AG09319 (cell line): Measurements from ENCODE around the gene SIRT5.

ENCODE experiments used
- DNase-seq: peaks from one replicate; pipeline ENCODE4 v3.0.0-alpha.2; 2010; ENCODE audit warnings: low read depth; ENCODE audit errors: extremely low read depth
- TF ChIP-seq, protein P1 (sequence below): IDR thresholded peaks from 2 replicates; pipeline ENCODE4 v1.5.1; 2011; ENCODE audit warnings: low read depth, mild to moderate bottlenecking, inconsistent platforms, low read length, moderate library complexity

The SIRT5 gene

DNA sequence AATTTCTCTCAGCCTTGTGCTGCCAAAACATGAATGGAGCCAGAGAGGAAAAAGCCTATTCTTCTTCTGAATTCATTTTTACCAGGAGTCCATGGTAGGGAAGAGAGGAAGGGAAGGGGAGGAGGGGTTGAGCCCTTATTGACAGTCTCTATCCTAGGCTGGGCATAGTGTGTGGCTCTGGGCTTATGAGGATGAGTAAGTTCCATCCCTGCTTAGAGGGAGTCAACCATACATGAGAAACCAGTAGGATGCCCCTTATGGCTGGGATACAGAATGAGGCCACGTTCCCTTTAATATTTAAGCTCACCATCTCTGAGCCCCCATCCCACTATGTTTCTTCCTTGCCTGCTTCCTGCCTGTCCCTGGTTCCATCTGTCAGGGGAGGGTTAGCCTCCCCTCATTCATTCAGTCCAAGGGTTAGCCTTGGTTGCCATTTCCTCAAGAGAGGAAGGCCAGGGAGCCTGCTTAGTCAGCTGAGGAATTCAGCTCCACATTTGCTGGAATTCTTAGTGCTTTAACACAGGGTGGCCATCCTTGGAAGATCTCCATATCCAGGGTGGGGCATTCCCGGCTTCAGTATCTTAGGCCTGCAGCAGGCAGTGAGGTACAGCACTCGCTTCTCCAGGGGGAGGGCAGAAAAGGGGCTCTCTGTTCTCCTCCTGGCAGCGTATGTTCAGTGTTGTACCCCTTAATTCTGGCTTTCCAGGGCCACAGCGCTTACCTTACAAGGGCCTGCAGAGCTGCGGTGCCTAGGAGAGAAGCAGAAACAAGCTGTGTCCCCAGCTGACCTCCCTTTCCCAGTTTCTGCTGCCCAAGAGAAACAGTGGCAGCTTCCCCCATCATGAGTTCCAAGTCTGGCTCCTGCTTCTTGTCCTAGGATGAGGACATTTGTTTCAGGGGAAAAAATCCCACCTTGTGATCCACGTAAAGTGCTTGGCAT lies 12.5 kb downstream of the SIRT5 start:
- TF ChIP-seq, protein P1, sequence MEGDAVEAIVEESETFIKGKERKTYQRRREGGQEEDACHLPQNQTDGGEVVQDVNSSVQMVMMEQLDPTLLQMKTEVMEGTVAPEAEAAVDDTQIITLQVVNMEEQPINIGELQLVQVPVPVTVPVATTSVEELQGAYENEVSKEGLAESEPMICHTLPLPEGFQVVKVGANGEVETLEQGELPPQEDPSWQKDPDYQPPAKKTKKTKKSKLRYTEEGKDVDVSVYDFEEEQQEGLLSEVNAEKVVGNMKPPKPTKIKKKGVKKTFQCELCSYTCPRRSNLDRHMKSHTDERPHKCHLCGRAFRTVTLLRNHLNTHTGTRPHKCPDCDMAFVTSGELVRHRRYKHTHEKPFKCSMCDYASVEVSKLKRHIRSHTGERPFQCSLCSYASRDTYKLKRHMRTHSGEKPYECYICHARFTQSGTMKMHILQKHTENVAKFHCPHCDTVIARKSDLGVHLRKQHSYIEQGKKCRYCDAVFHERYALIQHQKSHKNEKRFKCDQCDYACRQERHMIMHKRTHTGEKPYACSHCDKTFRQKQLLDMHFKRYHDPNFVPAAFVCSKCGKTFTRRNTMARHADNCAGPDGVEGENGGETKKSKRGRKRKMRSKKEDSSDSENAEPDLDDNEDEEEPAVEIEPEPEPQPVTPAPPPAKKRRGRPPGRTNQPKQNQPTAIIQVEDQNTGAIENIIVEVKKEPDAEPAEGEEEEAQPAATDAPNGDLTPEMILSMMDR = no peak
- DNase-seq = no peak

- TF ChIP-seq, protein P1 = no peak
- no peak for DNase-seq
Measured at GRCh38 chr6:13589801-13590200, 15.4 kb downstream of the SIRT5 start.

DNA sequence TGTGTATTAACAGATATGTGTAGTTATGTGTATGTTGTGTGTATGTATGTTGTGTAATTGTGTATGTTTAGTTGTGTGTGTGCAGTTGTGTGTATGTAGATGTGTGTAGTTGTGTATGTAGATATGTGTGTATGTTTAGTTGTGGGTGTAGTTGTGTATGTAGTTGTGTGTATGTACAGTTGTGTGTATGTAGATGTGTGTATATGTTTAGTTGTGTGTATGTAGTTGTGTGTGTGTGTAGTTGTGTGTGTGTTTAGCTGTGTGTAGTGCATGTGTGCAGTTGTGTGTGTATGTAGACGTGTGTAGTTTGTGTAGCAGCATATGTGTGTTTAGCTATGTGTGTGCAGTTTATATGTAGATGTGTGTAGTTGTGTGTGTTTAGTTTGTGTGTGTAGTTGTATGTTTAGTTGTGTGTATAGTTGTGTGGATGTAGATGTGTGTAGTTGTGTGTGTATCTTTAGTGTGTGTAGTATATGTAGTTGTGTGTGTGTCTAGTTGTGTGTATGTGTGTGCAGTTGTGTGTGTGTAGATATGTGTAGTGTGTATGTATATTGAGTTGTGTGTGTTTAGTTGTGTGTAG lies 16.3 kb downstream of the SIRT5 start:
- no peak for DNase-seq
- TF ChIP-seq, protein P1 = no peak

DNA sequence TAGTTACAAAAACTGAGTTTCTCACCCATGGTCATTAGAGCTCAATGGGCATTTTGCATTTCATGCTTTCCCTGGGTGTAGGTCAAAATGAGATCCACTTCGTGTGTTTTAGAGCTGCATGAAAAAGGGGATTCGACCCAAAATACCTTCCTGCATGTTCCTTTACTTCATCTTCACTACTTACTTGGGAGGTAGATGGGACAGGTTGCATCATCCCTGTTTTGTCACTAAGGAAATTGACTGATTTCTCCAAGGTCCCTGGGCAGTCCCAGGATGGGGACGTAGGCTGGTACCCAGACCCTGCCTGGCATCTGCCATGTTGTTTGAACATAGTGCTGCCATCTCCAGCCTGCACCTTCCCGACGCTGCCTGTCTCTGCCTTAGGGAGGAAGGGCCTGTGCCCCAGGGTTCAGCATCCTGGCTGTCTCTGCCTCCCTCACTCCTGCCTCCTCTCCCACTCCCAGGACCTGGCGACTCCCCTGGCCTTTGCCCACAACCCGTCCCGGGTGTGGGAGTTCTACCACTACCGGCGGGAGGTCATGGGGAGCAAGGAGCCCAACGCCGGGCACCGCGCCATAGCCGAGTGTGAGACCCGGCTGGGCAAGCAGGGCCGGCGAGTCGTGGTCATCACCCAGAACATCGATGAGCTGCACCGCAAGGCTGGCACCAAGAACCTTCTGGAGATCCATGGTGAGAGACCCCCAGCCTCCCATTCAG lies 17.0 kb downstream of the SIRT5 start:
- TF ChIP-seq, protein P1 = no peak
- no peak for DNase-seq

DNA sequence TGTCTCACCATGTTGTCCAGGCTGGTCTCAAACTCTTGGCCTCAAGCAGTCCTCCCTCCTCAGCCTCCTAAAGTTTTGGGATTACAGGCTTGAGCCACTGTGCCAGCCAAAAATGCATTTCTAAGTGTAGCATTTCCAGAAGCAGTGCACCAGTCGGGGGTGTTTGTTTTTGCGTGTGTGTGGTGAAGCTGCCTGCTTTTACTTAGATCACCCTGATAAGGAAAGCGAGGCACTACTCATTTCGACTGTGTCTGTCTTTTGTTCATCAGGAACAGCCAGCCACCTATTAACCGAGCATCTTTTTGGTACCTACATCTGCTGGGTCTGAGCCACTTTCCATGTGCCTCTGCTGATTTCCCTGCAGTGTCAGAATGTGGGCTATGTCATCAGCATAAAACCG lies 18.7 kb downstream of the SIRT5 start:
- TF ChIP-seq, protein P1 = no peak
- DNase-seq = no peak

DNA sequence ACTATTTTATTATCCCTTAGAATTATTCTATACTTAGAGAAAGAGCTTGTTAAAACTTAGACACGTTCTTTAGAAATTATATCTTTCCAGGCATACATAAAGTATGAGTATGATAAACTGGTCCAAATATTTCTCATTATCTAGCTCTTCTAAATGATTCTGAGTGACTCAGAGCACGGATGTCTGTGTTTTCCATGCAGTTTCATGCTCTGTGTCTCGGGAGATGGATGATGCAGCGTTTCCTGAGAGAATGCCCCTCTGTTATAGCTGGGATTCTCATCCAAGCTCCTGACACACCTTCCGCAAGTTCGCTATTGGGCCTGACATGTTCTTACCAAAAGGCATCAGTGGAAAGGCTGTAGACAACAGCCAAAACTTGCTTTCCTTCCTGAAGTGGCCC lies 19.3 kb downstream of the SIRT5 start:
- TF ChIP-seq, protein P1 = no peak
- no peak for DNase-seq

- TF ChIP-seq, protein P1 = no peak
- DNase-seq = no peak
Measured at GRCh38 chr6:13597073-13597472, 22.7 kb downstream of the SIRT5 start.
